Measurements from ENCODE around the gene CMTM6. TPM values are rescaled to one million over a fixed set of nuclear protein-coding genes. Genes with fewer than 3 reads are reported as not detected.
A peak's percentile ranks its signal among the peaks of the same experiment; 100 is the strongest.
"Not testable (repeated sequence)": the region's sequence is repeated elsewhere in the genome, so short reads cannot be mapped to it uniquely, and the experiment has no call there.

CMTM6 gene
- total and polyA plus RNA-seq, 12 donors: 8.5 to 23.8 (median 11.0) TPM

DNA sequence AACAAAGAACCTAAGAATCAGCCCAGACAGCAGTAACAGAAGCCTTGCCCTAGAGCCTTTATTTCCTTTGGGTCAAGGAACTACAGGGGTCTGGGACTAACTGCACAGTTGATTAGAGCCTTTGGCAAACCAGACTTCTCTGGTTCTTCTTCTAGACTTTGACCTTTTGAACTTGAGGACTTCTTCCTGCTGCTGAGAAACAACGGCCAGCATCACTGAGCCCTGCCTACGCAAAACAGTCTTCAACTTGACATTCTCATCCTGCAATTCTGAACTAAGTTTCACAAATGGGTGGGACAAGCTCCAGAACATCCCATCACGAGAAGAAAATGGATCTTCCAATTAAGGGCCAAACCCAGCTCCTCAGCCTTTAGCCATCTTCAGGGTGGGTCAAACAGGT is 31.4 kb downstream of the CMTM6 start:
- 85 to 93% methylated on average over 3 of the region's 3 CpGs for WGBS, 2 donors

GRCh38 chr3:32470362-32470761 is 32.3 kb downstream of the CMTM6 start:
- H3K27ac ChIP-seq: no peak overlapping the region
- intact Hi-C loops (cut with DNase I): loop anchor here in 3 of 10 donors (5.0 to 10.0 kb wide), 3 partner anchors 168 to 176 kb away; no protein-coding TSS in a partner anchor
- H3K4me1 ChIP-seq: peaks cover 0 to 62% (median 13%) of the 10 kb centered on the region in 9 donors
- DNase-seq (no peak), ATAC-seq (no peak)
- H3K9me3 ChIP-seq: no peaks in the 10 kb centered on the region
- no peaks in the 10 kb centered on the region for H3K27me3 ChIP-seq
- H3K36me3 ChIP-seq: peaks cover 0 to 21% (median 0%) of the 10 kb centered on the region in 9 donors
- 93 to 96% methylated on average over 5 of the region's 5 CpGs for WGBS, 2 donors
- no peak for TF ChIP-seq CTCF (IDR thresholded peaks at IDR 0.05)
- no peak overlapping the region for H3K4me3 ChIP-seq

More for the DNA sequence above, 31.4 kb downstream of the CMTM6 start:
- H3K36me3 ChIP-seq: peaks cover 0 to 21% (median 0%) of the 10 kb centered on the region in 9 donors
- peak overlapping the region in 1 of 10 donors; percentile 48 for H3K27ac ChIP-seq
- TF ChIP-seq CTCF (IDR thresholded peaks at IDR 0.05): no peak
- no peaks in the 10 kb centered on the region for H3K27me3 ChIP-seq
- no peak overlapping the region for H3K4me3 ChIP-seq
- DNase-seq (no peak), ATAC-seq (no peak)
- peaks cover 0 to 62% (median 13%) of the 10 kb centered on the region in 9 donors for H3K4me1 ChIP-seq
- no peaks in the 10 kb centered on the region for H3K9me3 ChIP-seq
- intact Hi-C loops (cut with DNase I): loop anchor here in 3 of 10 donors (5.0 to 10.0 kb wide), 3 partner anchors 169 to 176 kb away; no protein-coding TSS in a partner anchor

DNA sequence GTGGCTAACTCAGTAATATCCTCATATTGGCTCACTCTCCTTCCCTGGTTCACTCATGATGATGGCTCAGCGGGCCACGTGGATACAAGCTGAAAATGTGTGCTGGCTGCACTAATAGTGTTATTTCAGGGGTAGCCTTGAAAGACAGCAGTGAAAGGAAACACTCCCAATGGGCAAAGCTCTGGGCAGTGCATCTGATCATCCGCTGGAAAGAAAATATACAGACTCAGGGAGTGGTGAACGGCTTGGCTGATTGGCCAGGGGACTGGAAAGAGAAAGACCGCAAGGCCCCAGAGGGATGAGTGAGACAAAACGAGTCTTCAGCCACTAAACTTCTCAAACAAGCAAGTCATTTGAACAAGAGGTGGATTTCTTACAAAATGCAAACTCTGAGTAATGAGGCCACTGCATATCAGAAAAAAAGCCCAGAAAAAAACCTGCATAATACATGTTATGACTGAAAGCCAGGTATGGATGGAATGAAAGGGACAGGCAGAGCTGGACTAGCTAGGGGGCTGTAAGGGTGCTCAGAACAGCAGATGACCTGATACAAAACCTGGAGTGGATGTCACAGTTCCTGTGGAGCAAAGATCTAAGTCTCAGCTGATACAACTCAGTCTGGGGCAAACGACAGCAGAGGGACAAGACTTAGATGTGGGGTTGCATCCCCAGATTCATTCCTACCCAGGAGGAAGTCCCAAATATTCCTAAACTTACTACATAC is 33.3 kb downstream of the CMTM6 start:
- 90 to 91% methylated on average over 7 of the region's 7 CpGs for WGBS, 2 donors
- no peak for TF ChIP-seq CTCF (IDR thresholded peaks at IDR 0.05)
- Histone ChIP-seq H3K36me3 (peaks cover 0 to 21% (median 0%) of the 10 kb centered on the region in 9 donors), H3K27me3 (no peaks in the 10 kb centered on the region), H3K4me1 (peaks cover 0 to 62% (median 13%) of the 10 kb centered on the region in 9 donors), H3K9me3 (no peaks in the 10 kb centered on the region), H3K27ac (no peak overlapping the region), H3K4me3 (no peak overlapping the region)
- ATAC-seq (no peak), DNase-seq (no peak)
- intact Hi-C loops (cut with DNase I): loop anchor here (2.0 to 10.0 kb wide), 14 partner anchors 42 to 297 kb away; partner anchors contain the start of gene CMTM7 (in 1 of the 10)

DNA sequence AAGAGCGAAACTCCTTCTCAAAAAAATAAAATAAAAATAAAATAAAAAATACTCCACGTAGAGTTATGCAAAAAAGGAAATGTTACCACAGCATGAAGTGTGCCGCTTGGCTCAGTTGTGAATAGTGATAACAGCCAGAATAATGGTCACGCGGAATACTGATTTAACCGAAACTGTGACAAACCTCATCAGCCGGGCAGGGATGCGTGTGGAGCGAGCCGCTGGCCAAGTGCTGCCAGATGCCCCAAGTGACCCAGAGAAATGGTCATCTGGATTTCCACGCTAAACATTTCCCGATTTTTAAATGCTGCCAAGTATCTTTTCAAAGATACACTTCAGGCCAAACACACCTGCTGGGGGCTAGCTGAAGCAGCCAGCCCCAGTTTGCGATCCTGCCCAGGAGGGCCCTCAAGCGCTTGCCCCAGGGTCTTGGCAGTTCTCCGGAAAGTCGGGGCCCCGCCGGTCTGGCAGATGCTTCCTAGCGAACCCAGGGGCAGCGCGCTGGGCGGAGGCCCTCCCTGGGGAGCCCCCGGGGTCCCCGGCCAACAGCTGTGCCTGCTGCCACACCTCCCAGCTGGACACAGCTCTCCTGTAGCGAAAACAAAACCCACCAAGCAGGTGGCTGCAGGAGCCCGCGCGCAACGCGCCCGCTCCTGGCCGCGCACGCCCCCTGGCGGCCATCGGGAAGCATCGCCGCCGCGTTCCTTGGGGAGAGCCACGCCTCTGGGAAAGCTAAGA is 35.1 kb downstream of the CMTM6 start:
- Histone ChIP-seq H3K27me3 (no peaks in the 10 kb centered on the region), H3K27ac (peak overlapping the region in 3 of 10 donors; percentile 46 to 79 (median 58)), H3K36me3 (peaks cover 0 to 12% (median 0%) of the 10 kb centered on the region in 9 donors), H3K9me3 (no peaks in the 10 kb centered on the region), H3K4me3 (peak overlapping the region in 9 of 10 donors; percentile 14 to 53 (median 46)), H3K4me1 (peaks cover 0 to 55% (median 18%) of the 10 kb centered on the region in 9 donors)
- DNase-seq (peak; percentile 53 to 80), ATAC-seq (peak; percentile 88 to 96 (median 90))
- WGBS, 2 donors: 29 to 34% methylated on average over 41 of the region's 41 CpGs
- TF ChIP-seq CTCF (IDR thresholded peaks at IDR 0.05): peak; percentile 95 to 100 (median 99)
- intact Hi-C loops (cut with DNase I): loop anchor here (1.0 to 10.0 kb wide), 15 partner anchors 40 to 295 kb away; partner anchors contain the start of gene CMTM7 (in 1 of the 10)

GRCh38 chr3:32466808-32467207 is 35.8 kb downstream of the CMTM6 start:
- WGBS, 2 donors: 93 to 96% methylated on average over 6 of the region's 6 CpGs
- not testable (repeated sequence) for H3K27ac ChIP-seq, H3K4me3 ChIP-seq, H3K27me3 ChIP-seq, H3K9me3 ChIP-seq, DNase-seq, ATAC-seq
- Histone ChIP-seq H3K36me3 (peaks cover 0 to 12% (median 0%) of the 10 kb centered on the region in 9 donors), H3K4me1 (peaks cover 0 to 52% (median 22%) of the 10 kb centered on the region in 9 donors)
- intact Hi-C loops (cut with DNase I): loop anchor here (1.0 to 10.0 kb wide), 13 partner anchors 40 to 295 kb away; partner anchors contain the start of gene CMTM7 (in 1 of the 10)

- 95 to 97% methylated on average over 5 to 6 of the region's 7 CpGs for WGBS, 2 donors
Measured at GRCh38 chr3:32464726-32465125, 37.9 kb downstream of the CMTM6 start.

More at GRCh38 chr3:32464726-32465125, 37.9 kb downstream of the CMTM6 start:
- not testable (repeated sequence) for H3K27ac ChIP-seq, H3K9me3 ChIP-seq, H3K27me3 ChIP-seq, ATAC-seq, H3K4me3 ChIP-seq, DNase-seq
- intact Hi-C loops (cut with DNase I): loop anchor here in 9 of 10 donors (5.0 to 10.0 kb wide), 11 partner anchors 37 to 292 kb away; partner anchors contain the start of gene CMTM7 (in 1 of the 9)
- Histone ChIP-seq H3K4me1 (peaks cover 0 to 52% (median 20%) of the 10 kb centered on the region in 9 donors), H3K36me3 (peaks cover 0 to 12% (median 0%) of the 10 kb centered on the region in 9 donors)

Data from heart right ventricle (tissue), 16 donors.